Measurements from ENCODE around the gene SKAP1.

- no peak for TF ChIP-seq JUNB (IDR thresholded peaks at IDR 0.05; ENCODE audit: unreplicated experiment)
- TF ChIP-seq CTCF (conservative IDR thresholded peaks at IDR 0.05; ENCODE audit: low read depth in 2 of 2): no peak
- no peak for TF ChIP-seq EZH2 (IDR thresholded peaks at IDR 0.05; ENCODE audit: low read depth, unreplicated experiment)
- no peak for TF ChIP-seq POLR2AphosphoS5 (IDR thresholded peaks at IDR 0.05; ENCODE audit: low read depth)
- no peak for TF ChIP-seq REST (IDR thresholded peaks at IDR 0.05; ENCODE audit: unreplicated experiment)
- no peak for TF ChIP-seq EZH2phosphoT487 (IDR thresholded peaks at IDR 0.05; ENCODE audit: unreplicated experiment)
- no peak for TF ChIP-seq STAT1 (IDR thresholded peaks at IDR 0.05; ENCODE audit: unreplicated experiment)
Measured at GRCh38 chr17:48176471-48176855, 253.6 kb downstream of the SKAP1 start.

Measured in GM23338 (cell line).